NCI-H446 (cell line): Measurements from ENCODE around the gene TARS1.

Experiments
- DNase-seq, 2 experiments: peaks; one replicate each; lab custom pipeline; 2025; lab: John Stamatoyannopoulos, UW

The TARS1 gene

DNA sequence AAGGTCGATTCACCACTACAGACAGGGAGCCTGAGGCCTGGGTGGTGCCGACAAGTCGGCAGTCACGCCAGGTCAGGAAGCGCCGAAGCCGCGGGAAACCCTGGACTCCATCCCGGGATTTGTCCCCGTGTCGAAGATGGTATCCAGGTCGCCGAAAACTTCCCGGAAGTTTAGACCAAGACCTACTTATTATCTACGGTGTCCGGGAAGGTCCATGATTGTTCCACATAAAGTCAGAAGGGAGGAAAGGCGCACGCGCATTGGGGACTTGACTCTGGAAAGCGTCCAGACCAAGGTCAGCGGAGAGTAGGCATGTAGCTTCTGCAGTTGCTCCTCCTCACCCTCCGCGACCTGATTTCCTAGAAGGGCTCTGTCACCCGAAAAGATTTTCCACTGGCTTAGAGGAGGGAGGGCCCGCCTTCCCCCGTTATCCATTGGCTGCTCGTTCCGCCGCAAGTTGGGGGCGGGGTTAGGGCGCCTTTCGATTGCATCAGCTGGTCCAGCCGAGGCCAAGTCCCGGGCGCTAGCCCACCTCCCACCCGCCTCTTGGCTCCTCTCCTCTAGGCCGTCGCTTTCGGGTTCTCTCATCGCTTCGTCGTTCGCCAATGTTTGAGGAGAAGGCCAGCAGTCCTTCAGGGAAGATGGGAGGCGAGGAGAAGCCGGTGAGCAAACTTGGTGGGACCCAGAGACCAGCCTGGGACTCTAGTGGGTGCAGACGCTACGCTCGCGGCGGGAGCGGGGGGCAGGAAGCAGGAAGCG is at the start of gene TARS1:
Gene TARS1 (plus strand): TSS at position 484 of the 759 bp plus-strand sequence. CDS start 122 bp downstream, at position 606.
- DNase-seq, result peak; percentile 99 to 100

DNA sequence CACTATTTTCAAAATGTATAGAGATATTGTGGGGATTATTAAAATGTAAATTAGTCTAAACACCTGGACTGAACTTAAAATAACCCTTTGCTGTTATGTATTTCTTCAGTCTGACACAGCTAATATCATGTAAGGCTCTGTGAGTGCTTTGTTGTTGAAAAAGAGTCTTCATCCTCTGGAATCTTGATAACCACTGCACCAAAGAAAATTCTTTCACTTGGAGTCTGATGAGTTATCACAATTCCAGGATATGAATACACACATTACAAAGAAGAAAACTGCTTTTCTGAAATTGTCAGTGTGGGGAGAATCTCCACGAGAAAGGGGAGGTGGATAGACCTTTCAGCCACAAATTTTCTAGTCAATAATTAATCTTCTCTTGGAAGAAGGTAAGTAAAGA is 42.3 kb upstream of the TARS1 start:
- no peak for DNase-seq

DNA sequence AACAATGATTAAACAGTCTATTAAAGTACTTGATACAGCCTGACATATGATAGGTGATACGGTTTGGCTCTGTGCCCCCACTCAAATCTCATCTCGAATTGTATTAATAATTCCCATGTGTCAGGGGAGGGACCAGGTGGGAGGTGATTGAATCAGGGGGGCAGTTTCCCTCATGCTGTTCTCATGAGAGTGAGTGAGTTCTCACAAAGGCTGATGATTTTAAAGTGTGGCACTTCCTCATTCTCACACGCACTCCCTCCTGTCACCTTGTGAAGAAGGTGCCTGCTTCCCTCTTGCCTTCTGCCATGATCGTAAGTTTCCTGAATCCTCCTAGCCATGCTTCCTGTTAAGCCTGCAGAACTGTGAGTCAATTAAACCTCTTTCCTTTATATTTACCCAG is 40.1 kb upstream of the TARS1 start:
- no peak for DNase-seq

DNA sequence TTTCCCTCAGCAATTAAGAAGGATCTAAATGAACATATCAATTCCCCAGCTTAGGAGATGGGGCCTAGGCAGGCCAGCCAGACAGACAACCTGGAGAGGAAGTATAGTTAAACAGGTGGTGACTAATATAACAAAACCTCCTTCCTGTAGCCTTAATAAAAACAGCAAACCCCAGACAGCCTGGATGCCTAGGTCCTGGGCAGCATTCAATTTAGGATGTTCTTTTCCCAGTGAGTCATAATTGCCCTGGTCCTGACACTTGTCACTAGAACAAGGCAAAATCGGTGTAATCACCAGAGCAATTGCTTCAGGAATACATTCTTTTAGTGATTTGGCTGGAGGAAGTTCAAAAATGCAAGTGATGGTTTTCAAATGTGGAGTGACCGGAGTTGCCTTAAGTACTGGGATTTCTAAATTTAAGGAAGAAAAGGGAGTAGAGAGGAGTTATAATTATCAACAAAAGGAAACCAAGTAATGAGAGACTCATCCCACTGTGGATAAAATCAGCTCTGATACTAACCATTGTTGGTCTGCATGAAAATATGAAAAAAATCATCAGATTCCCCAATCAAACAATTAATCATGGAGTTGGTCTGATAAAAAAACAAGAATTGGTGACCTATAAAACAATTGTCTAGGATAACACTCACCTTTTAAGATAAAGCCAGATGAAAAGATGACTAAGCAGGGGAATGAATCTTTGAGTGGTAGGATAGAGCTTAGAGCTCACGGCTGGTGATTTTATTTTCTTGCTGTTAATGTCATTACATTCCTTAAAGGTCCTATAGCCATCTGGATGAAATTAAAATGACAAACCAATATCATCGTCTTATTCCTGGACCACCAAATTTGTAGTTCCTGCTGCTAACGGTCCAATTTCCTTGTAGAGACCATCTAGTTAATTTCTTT is 39.0 kb upstream of the TARS1 start:
- no peak for DNase-seq

DNA sequence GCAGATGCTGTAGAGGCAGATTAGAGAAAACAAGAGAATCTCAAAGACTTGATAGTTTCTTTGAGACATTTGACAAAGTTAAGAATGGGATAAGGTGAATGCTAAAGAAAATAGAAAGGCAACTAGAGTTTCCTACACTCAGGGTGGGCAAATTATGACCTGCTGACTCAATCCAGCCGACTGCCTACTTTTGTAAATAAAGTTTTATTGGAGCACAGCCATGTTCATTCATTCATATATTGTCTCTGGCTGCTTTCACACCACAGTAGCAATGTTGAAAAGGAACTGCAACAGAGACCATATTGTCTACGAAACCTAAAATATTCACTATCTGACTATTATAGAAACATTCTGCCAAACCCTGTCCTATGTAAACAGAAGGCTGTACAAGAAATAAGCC is 37.6 kb upstream of the TARS1 start:
- DNase-seq, result no peak

DNA sequence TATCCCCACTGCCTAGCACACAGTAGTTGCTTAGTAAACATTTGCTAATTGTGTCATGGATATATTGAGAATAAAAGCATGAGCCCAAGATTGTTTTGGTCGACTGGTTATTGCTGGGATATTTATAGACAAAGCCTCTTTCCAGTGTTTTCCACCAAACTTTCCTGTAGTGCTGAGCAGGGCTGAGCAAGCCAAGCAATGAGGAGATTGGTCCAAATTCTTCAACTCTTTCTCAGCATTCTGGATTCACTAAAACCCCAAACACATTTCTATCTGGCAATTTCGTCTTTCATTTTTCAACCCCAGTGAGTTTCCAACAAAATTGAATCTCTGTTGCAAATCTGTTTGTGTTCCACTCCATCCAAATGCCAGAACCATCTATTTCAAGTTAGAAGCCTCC is 31.9 kb upstream of the TARS1 start:
- no peak for DNase-seq

DNA sequence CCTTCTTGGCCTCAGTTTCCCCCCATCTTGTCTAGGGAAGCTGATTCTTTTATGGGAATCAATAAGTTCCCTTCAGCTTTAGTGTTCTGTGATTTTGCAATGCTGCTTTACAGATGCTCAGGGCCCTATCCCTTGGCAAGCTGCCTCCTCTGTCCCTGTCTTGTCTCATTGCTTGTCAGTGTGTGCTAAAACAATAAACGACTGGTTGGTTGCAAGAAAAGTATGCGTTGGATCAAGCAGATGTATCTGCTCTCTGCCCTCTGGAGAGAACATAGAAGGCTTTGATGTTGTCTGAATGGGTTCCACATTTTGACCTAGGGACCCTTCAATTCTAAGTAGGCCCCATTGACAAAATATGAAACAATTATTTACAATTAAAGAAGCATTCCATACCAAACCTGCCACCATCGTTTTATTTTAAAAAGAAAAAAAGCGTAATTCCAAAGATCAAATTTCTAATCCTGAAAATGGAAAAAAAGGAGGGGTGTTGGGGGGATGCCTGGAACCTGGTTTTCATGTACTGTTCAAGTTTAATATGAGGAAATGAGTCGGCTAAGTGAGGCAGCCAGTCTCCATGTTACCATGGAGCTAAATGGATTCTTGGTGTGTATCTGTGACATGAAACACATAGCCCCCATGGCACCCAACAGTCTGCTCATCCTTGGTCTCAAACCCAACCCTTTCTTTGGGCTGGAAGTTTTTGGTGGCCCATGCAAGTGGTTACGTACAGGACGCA is 31.2 kb upstream of the TARS1 start:
- DNase-seq, result no peak

DNA sequence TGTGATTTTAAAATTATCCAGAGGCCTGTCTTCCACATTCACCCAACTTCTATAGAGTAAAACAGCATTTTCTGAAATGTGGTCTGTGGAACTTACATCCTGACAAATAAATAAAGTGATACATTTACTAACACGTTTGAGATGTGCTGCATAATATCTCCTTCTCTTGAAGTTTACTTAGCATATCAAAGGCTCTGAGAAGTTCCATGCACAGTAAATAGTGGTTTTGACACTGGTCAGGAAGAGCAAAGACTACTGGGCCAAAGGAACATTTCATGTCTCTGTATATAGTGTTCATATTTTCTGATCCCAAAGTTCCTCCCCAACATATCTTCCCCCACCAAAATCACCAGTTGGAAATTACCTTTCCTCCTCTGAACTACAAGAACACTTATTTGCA is 30.5 kb upstream of the TARS1 start:
- DNase-seq, result no peak

DNA sequence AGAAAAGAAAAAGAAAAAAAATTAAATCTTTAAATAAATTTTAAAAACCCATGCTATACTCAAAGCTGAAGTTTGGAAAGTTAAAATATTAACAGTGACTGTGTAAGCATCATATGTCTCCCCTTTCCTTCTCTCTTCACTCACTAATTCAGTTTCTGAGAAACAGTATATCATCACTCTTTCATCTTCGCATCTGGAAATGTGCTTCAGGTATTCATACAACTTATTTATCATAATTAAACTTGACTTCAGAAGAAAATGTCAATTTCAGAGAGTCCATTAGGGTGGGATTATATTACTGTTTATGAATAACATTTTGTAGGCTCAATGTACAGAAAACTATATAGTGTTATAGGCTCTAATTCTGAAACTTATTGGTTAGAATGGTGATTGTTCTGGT is 29.3 kb upstream of the TARS1 start:
- no peak for DNase-seq

DNA sequence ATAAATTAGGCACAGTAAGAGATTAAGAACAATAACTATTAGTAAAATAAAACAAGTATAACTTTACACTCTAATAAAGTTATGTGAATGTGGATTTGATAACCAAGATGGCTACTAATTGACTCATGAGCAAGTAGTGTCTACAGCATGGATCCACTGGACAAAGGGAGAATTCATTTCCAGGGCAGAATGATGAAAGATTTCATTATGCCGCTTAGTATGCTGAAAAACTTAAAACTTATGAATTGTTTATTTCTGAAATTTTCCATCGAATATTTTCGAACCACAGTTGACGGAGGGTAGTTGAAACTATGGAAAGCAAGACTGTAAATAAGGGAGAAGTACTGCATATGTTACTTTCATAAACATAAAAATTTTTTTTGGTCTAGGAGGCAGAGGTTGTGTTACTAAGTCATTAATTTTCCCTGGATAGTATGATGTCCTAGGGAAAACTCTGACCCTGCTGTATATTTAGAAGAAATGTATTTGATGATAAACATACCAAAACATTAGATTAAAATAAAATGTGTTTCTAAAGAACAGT is 24.9 kb upstream of the TARS1 start:
- DNase-seq, result no peak

DNA sequence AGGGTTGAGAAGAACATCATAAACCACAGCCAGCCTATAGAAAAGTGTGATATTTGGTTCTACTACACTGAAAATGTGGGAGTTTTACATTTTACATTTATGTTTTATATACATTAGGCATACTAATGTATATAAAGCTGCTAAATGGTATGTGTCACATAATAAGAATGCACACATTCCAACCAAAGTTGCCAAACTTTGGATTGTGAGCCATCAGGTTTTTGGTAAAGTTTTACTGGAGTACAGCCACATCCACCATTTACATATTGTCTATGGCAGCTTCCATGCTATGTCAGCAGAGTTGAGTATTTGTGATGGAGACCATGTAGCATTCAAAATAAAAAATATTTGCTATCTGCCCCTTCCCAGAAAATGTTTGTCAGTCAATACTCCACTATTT is 23.1 kb upstream of the TARS1 start:
- DNase-seq, result no peak

DNA sequence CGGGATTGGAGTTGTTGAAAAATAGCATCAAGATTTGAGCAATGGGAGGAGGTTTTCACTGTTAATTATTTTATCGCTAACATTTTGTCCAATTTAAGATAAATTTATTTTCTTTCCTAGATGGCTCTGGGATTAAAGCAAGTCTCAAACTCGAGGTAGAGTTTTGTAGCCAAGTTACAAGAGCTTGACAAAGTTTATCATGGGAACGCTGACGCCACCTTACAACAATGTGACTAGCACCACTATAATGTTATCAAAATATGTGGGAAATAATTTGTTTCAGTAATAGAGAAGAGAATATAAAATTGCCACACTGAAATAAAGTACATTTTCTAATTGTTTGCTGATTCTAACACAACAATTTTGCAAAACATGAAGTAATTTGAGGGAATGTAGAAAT is 19.8 kb upstream of the TARS1 start:
- DNase-seq, result no peak

DNA sequence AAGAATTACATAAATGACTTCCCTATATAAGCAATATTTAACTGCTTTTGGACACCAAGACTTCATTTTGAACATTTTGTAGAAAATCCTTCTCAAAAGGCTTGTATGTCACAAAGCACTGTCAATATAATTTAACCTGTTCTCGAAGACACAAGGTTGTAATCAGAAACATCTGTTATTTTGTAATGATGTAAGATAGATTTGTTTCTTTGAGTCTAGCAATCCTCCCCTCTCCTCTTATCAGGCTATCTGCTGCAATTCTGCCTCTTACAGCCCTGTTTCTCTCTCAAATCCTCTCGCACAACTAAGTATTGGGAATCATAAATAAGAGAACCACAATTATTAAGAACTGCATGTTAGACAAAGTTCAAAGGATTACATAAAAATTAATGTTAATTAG is 18.6 kb upstream of the TARS1 start:
- DNase-seq, result no peak

DNA sequence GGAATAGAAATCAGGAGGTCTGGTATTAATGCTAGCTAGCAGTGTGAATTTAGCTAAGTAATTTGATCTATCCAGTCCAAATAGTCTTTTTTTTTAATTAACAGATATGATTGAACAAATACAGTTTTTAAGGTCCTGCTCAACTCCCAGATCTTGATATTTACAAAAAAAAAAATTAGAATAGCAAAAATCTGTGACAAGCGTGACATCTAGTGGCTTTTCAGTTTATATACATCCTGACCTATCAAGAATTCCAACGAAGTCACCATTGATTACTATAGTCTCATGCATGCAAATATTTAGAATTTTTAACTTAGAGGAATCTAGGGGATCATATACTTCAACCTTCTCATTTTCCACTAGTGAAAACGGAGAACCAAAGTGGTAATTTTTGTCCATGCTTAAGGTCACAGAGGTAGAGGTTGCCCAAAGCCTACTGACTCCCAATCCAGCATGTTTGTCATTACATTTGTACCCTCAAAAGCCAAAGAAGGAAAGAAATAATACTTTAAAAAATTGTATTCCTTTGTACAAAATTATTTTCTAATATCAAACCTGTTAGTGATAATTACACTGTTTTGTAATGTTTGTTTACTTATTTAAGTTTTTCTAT is 17.6 kb upstream of the TARS1 start:
- peak in 1 of 2 experiments; percentile 29 for DNase-seq

DNA sequence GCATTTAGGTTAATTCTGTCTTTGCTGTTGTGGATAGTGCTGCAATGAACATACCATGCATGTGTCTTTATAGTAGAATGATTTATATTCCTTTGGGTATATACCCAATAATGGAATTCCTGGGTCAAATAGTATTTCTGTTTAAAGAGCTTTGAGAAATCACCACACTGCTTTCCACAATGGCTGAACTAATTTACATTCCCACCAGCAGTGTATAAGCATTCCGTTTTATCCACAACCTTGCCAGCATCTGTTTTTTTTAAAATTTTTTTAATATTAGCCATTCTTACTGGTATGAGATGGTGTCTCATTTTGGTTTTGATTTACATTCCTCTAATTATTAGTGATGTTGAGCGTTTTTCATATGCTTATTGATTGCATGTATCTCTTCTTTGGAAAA is 15.5 kb upstream of the TARS1 start:
- no peak for DNase-seq

DNA sequence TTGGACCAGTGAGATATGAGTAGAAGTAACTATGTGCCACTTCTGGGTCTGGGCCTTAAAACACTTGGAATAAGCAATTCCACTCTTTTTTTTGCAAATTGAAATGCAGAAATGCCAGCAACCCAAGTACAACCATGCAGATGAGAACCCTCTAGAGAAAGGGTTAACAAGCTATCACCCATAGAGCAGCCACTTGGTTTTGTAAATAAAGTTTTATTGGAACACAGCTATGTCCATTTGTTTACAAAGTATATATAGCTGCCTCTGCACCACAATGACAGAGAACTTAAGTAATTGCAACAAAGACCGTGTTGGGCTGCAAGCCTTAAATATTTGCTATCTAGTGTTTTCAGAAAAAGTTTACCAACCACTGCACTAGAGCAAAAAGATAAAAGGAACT is 9.8 kb upstream of the TARS1 start:
- no peak for DNase-seq

DNA sequence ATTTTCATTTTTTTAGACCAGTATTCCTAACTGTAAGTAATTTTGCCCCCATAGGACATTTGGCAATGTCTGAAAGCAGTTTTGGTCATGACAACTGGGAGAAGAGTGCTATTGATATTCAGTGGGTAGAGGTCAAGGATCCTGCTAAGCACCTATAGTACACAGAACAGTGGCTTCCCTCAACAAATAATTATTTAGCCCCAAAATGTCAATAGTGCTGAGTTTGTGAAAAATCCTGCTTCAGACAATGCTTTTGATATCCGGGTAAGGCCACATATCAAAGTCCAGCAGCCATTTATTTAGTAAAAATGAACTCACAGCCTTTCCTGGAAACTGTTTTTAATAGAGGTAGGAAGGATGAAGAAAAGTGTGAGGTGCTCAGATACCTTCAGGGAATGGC is 8.1 kb upstream of the TARS1 start:
- no peak for DNase-seq

DNA sequence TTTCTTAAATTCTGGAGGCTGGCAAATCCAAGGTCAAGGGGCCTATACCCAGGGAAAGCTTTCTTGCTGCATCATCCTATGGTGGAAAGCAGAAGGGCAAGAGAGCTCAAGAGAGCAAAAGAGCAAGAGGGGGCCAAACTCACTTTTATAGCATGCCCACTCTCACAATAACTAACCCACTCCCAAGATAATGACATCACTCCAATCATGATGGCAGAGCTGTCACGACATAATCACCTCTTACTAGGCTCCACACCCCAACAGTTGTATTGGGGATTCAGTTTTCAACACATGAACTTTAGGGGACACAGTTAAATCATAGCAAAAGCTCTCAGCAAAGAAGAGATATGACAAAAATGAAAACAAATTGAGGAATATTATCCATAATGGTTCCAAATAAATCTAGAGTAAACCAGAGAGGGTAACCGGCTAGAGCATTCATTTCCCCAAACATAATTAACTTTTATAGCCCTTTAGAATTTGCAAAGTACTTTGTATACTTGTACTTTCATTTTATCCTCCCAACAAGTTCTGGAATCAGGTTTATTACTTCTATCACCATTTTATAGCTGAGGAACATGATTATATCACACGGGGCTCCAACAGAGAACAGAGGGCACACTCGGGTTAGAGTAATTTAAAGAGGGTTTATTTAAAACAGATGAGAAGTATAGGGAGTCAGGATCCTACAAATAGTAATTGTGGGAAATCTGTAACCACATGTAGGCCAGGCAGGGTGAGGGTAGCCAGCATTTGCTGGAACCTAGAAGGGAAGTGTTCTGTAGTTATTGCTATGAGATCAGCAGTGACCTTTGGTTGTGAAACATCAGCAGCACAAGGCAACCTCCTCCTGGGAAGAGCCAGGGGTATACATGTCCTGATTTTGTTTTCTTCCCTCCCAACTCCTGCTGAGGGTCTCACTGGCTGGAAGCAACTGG is 7.2 kb upstream of the TARS1 start:
- DNase-seq, result no peak

DNA sequence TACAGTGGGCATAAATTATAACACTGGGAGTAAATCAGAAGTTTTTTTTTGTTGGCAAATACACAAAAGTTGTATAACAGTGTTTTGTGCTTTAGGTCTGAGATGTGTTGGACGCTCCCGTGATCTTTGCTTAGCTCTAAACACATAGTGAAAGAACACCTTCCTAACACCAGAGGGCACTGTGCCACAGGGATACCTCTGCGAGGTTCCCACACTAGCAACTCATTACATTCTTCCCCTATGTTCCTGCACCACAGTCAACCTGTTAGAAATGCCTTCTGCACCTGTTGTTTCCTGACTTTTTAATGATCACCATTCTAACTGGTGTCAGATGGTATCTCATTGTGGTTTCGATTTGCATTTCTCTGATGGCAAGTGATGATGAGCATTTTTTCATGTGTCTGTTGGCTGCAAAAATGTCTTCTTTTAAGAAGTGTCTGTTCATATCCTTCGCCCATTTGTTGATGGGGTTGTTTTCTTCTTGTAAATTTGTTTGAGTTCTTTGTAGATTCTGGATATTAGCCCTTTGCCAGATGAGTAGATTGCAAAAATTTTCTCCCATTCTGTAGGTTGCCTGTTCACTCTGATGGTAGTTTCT is 4.8 kb upstream of the TARS1 start:
- peak; percentile 41 to 86 for DNase-seq

DNA sequence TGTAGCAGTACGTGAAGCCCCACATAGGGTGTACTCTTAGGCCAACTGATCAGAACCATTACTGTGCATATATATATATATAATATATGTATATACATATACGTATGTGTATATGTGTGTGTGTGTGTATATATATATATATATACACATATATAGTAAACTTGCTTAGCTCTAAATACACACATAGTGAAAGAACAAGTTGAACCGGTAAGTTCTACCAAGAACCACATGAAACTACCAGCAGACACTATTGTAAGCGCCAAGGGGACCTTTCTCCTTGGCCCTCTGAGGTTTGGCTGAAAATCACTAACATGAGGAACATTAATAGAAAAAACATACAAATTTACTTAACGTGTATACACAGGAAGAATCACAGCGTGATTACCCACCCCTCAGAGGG is 1.8 kb upstream of the TARS1 start:
- DNase-seq, result no peak
